Lung (tissue), 12 donors: ENCODE results near the gene VAMP3. TPM values are rescaled to one million over a fixed set of nuclear protein-coding genes. Genes with fewer than 3 reads are reported as not detected.
A peak's percentile ranks its signal among the peaks of the same experiment; 100 is the strongest.

ENCODE experiments used
- ATAC-seq: fragments of 200-7000 bp; cut with Tn5 transposase; one replicate; pipeline ENCODE4 v1.9.1; 2020; ENCODE audit warnings: moderate number of reproducible peaks; ENCODE audit not compliant: insufficient read depth, low FRiP score
- DNase-seq, 3 donors: peaks; one replicate each; pipeline ENCODE4 v3.0.0-alpha.2; 2013 to 2017
- H3K27ac ChIP-seq, 2 donors: one replicate each; pipeline ENCODE4 v1.5.1; 2013; ENCODE audit warnings: mild to moderate bottlenecking in 2 of 2, moderate library complexity in 2 of 2, control low read depth in 1 of 2, inconsistent platforms in 1 of 2, low read depth in 1 of 2, low read length in 1 of 2
- H3K27me3 ChIP-seq, 3 donors: one replicate each; pipeline ENCODE4 v1.5.1; 2013; ENCODE audit warnings: low read length in 2 of 3; ENCODE audit not compliant: control insufficient read depth in 3 of 3, insufficient read depth in 3 of 3
- H3K36me3 ChIP-seq, 4 donors: one replicate each; pipeline ENCODE4 v1.5.1; 2013; ENCODE audit warnings: low read length in 4 of 4, mild to moderate bottlenecking in 1 of 4, moderate library complexity in 1 of 4; ENCODE audit not compliant: control insufficient read depth in 4 of 4, insufficient read depth in 4 of 4
- H3K4me1 ChIP-seq, 5 donors: one replicate each; pipeline ENCODE4 v1.5.1; 2013; ENCODE audit warnings: low read length in 5 of 5, mild to moderate bottlenecking in 2 of 5, moderate library complexity in 1 of 5; ENCODE audit not compliant: control insufficient read depth in 5 of 5, insufficient read depth in 5 of 5
- H3K4me3 ChIP-seq: one replicate; pipeline ENCODE4 v1.5.1; 2013; ENCODE audit warnings: mild to moderate bottlenecking, control low read depth, moderate library complexity
- H3K9ac ChIP-seq, 2 donors: one replicate each; pipeline ENCODE4 v1.5.1; 2013; ENCODE audit warnings: low read length in 2 of 2, control low read depth in 1 of 2; ENCODE audit not compliant: insufficient read depth in 1 of 2
- H3K9me3 ChIP-seq, 4 donors: one replicate each; pipeline ENCODE4 v1.5.1; 2013; ENCODE audit warnings: low read length in 3 of 4, mild to moderate bottlenecking in 1 of 4, moderate library complexity in 1 of 4; ENCODE audit not compliant: control insufficient read depth in 4 of 4, insufficient read depth in 3 of 4
- CTCF ChIP-seq: IDR thresholded peaks from 2 replicates; pipeline ENCODE4 v1.5.1; 2012; ENCODE audit warnings: mild to moderate bottlenecking; ENCODE audit errors: control extremely low read depth, extremely low read depth
- WGBS, 2 donors: extraction: QIAGEN DNeasy Blood & Tissue Kit; methylation state at CpG; one replicate each; pipeline ENCODE4 v1.1.7; 2013; 5-methylcytosine and 5-hydroxymethylcytosine counted together
- polyA plus RNA-seq, 2 donors: library from polyadenylated mRNA; stranded (reverse); fragments of 200-250 nt; gene quantifications; one replicate each; pipeline ENCODE4 v1.2.1, GENCODE V29; 2013
- total RNA-seq, 2 donors: library from RNA; depleted of rRNA in 1 of 2; stranded (reverse); fragments of >200 nt in 1 of 2; gene quantifications; one replicate each; pipeline ENCODE4 v1.2.1, GENCODE V29; 2014 to 2021
- donor health status: control.
- donor health status: control.
- donor health status: Bipolar disorder and iron deficiency.
- donor health status: healthy.
- donor health status: DM: yes; HTN: yes; CAD: no.

Gene VAMP3
- total and polyA plus RNA-seq, 4 donors: 46.6 to 146 (median 87.0) TPM

DNA sequence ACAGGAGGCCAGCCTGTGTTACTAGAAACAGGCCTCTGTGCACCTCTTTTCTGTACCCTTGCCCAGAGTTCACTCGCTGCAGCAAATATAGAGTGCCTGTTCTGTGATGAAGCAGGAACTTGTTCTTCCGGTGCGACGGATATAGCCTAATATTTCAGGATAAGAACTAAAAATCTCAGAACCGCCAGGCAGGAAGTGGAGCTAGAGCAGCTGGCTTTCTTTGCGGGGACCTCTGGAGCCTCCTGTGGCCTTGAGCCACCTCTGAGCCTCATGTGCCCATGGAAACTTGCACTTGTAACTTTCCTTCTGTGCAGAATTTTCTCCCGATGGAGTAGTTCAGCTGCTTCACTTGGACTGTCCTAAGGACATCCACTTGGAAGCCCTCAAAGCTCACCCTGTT is 44.5 kb upstream of the VAMP3 start:
- DNase-seq: peak; percentile 30 to 66 (median 46)
- 4 to 11% methylated on average over 7 of the region's 7 CpGs for WGBS, 2 donors

GRCh38 chr1:7727809-7728471 is 43.2 kb upstream of the VAMP3 start:
- 87 to 89% methylated on average over 14 of the region's 14 CpGs for WGBS, 2 donors
- Histone ChIP-seq H3K36me3 (no peaks in the 10 kb centered on the region), H3K9ac (no peak overlapping the region), H3K4me3 (no peak overlapping the region), H3K27ac (no peak overlapping the region), H3K9me3 (no peaks in the 10 kb centered on the region), H3K27me3 (no peaks in the 10 kb centered on the region), H3K4me1 (peaks cover 0 to 4% (median 0%) of the 10 kb centered on the region in 5 donors)
- no peak for DNase-seq
- no peak for TF ChIP-seq CTCF
- no peak for ATAC-seq

More for the DNA sequence above, 44.5 kb upstream of the VAMP3 start:
- H3K27ac ChIP-seq: no peak overlapping the region
- H3K36me3 ChIP-seq: no peaks in the 10 kb centered on the region
- peaks cover 0 to 3% (median 0%) of the 10 kb centered on the region in 5 donors for H3K4me1 ChIP-seq
- no peak for ATAC-seq
- no peaks in the 10 kb centered on the region for H3K27me3 ChIP-seq
- no peak for TF ChIP-seq CTCF
- no peak overlapping the region for H3K4me3 ChIP-seq
- no peak overlapping the region for H3K9ac ChIP-seq
- no peaks in the 10 kb centered on the region for H3K9me3 ChIP-seq

- H3K27ac ChIP-seq: no peak overlapping the region
- no peak for TF ChIP-seq CTCF
- ATAC-seq (no peak), DNase-seq (no peak)
- no peaks in the 10 kb centered on the region for H3K27me3 ChIP-seq
- H3K9me3 ChIP-seq: no peaks in the 10 kb centered on the region
- H3K4me3 ChIP-seq: no peak overlapping the region
- H3K36me3 ChIP-seq: no peaks in the 10 kb centered on the region
- 95 to 96% methylated on average over 5 of the region's 5 CpGs for WGBS, 2 donors
- H3K4me1 ChIP-seq: peaks cover 0 to 10% (median 0%) of the 10 kb centered on the region in 5 donors
- H3K9ac ChIP-seq: no peak overlapping the region
Observed at GRCh38 chr1:7729761-7730160, 41.3 kb upstream of the VAMP3 start.

DNA sequence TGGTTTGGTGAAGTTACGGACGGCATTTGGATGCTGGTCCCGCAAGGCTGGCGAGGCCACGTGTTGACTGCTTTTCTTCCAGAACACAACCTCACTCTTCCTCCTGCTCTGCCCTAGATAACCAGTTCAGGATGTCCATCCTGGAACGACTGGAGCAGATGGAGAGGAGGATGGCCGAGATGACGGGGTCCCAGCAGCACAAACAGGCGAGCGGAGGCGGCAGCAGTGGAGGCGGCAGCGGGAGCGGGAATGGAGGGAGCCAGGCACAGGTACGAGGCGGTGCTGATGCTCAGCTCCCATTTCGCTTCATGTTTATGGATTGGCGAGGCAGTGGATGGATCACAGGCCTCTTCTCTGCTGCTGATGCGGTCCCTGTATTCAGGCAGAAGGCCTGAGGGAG is 38.8 kb upstream of the VAMP3 start:
- H3K36me3 ChIP-seq: peaks cover 0 to 4% (median 0%) of the 10 kb centered on the region in 4 donors
- WGBS, 2 donors: 94 to 96% methylated on average over 19 of the region's 19 CpGs
- no peaks in the 10 kb centered on the region for H3K27me3 ChIP-seq
- no peak overlapping the region for H3K27ac ChIP-seq
- H3K9me3 ChIP-seq: no peaks in the 10 kb centered on the region
- H3K4me3 ChIP-seq: no peak overlapping the region
- no peak overlapping the region for H3K9ac ChIP-seq
- TF ChIP-seq CTCF: no peak
- ATAC-seq: no peak
- DNase-seq: no peak
- peaks cover 0 to 7% (median 0%) of the 10 kb centered on the region in 5 donors for H3K4me1 ChIP-seq
